GM19328 (cell line): ENCODE measurements around the gene NFU1.
A peak's percentile ranks its signal among the peaks of the same experiment; 100 is the strongest.
"Not testable (repeated sequence)": the region's sequence is repeated elsewhere in the genome, so short reads cannot be mapped to it uniquely, and the experiment has no call there.

ENCODE experiments used
- ATAC-seq: cut with Tn5 transposase; IDR thresholded peaks from one replicate; pipeline ENCODE4 v1.9.1; 2021; ENCODE audit warnings: mild to moderate bottlenecking, moderate library complexity; ENCODE audit not compliant: unreplicated experiment

NFU1 gene

DNA sequence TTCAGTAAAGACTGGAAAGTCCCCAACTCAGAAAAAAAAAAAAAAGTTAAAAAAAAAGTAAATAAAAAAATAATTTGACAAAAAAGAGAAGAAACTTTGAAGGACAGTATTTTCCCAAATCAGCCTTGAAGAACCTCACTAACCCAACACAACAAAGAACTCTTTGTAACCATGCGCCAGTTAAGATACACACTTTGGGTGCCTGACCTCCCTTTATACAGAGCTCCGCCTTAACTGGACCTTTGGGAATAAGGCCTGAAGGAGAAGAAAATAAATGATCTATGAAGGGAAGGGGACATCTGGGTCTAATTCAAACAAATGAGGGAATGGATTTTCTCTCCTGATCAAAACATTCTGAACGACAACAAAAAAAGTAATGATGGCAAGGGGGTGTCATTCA, 48.0 kb downstream of the NFU1 start:
- no peak for ATAC-seq

- no peak for ATAC-seq
These were observed 49.3 kb downstream of the NFU1 start for GRCh38 chr2:69387770-69388481.

DNA sequence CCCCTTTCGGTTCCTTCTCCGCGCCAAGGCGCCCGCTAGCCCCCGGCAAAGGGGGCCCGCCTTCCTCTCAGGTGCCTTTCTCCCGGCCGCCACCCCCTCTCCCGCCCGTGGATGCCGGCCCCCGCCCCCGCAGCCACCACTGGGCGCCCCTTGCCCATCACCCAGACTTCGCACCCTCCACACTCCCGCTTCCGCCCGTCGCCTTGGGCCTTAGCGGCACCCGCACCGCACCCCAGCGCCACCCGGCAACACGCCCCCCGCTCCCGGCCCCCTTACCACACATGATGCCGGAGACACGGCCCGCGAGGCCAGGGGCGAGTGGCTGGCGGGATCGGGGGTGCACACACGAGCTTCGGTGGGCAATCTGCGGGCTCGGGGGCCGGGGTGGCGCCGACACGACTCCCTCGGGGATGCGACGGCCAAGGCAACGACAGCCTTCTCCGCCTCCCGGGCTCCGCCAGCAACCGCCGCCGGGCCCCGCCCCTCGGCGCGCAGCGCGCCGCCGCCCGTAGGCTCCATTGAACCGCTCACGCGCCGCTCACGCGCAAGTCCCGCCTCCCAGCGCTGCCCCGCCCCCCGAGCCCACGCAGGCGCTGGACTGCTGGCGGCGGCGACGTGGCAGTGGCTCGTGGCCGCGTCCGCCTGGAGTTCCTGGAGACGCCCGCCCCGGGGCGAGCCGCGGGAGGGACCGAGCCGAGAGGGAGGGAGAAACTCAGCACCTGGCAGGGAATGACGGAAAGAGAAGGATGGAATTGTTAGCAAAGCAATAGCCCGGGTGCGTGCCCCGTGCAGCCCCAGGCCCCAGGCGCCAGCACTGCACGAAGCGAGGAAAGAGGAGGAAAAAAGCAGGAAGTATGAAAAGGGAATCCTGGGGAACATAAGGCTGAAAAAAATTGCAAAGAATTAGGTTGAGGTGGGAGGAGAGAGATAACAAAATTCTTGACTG, 50.2 kb downstream of the NFU1 start, which contains the start of gene GFPT1:
TSS of gene GFPT1 (minus strand) at position 439 of the 946 bp plus-strand sequence. CDS start at position 283, 156 bp downstream.
- peak; percentile 89 for ATAC-seq

- ATAC-seq: no peak
These were observed 50.9 kb downstream of the NFU1 start for GRCh38 chr2:69386360-69386759.

DNA sequence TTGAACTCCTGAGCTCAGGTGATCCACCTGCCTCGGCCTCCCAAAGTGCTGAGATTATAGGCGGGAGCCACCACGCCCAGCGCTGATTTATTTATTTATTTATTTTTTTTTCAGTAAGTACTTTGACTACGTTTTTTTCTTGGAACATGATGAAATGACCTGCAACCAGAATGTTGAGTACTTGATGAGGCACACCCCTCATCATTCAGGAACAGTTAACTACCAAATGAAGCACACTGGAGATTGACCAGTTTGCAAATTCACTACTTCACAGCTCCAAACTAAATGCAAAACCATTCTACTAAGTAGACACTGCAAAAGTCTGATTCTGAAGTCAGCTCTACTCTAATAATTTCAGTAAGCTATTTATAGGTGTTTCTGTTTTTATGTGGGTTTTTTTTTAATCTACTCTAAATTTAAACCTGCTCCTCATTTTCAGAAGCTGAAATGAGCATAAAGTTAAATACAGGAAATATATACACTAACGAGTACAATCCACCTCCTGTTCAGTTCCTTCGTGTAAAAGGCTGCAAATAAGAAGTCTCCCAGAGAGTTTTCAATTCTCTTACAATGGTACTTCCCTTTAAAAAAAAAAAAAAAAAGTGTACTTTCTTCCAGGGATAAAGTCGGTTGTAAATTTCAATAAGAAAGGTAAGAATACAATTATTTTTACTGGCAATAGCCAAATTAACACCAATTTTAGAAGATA, 51.6 kb downstream of the NFU1 start:
- no peak for ATAC-seq

- ATAC-seq: no peak
These were observed 52.6 kb downstream of the NFU1 start for GRCh38 chr2:69384618-69385081.

- no peak for ATAC-seq
These were observed 53.9 kb downstream of the NFU1 start for GRCh38 chr2:69383176-69383812.

GRCh38 chr2:69382547-69382946, 54.7 kb downstream of the NFU1 start:
- ATAC-seq: no peak

DNA sequence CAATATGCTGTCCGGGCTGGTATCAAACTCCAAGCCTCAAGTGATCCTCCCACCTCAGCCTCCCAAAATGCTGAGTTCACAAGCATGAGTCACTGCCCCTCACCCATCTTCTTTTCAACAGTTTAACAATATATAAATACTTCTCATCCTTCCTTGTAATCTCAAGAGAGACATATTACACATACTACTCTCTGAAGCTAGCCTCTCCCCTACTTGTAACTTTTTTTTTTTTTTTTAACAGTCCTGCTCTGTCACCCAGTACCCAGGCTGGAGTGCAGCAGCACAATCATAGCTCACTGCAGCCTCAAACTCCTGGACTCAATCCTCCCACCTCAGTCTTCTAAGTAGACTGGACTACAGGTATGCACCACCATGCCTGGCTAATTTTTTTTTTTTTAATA, 55.9 kb downstream of the NFU1 start:
- ATAC-seq: no peak

DNA sequence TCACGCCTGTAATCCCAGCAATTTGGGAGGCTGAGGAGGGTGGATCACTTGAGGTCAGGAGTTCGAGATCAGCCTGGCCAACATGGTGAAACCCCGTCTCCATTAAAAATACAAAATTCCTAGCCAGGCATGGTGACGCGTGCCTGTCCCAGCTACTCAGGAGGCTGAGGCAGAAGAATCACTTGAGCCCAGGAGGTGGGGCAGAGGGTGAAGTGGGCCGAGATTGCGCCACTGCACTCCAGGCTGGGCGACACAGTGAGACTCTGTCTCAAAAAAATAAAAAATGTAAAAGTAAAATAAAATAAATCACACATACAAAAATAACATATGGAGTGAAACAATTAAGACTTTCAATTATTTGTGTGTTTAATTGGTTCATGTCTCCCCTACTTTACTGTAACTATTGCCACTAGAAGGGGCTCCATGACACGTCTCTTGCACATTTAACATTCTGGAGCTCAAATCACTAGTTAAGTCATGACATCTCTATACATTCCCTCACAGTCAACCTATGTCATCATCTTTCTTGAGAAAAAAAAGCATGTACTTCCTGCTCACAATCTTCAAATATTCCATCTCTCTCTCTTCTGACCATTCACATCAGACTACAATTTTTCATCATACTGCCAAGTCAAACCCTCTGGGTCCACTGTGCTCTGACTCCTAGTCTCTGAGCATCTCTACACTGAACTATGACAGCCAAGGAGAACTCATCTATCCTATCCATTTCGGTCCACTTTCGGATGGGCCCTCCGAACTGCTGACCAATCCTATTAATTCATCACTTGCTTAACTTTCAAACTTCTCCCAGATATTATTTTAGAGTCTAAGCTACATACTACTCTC, 56.9 kb downstream of the NFU1 start:
- ATAC-seq: no peak

DNA sequence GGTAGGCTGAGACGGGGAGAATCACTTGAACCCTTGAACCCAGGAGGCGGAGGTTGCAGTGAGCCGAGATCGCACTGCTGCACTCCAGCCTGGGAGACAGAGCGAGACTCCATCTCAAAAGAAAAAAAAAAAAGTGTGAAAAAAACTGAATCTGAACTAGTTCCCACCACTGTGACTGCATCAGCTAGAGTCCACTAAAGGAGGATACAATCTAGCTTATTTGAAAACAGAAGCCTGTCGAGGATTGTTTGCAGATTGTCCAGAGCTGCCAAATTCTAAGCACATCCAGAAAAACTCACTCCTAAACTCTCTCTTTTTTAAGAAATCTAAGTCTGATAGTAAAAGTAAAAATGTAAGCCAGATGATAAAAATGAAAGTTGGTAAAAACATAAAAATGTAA, 60.8 kb downstream of the NFU1 start:
- ATAC-seq: no peak

DNA sequence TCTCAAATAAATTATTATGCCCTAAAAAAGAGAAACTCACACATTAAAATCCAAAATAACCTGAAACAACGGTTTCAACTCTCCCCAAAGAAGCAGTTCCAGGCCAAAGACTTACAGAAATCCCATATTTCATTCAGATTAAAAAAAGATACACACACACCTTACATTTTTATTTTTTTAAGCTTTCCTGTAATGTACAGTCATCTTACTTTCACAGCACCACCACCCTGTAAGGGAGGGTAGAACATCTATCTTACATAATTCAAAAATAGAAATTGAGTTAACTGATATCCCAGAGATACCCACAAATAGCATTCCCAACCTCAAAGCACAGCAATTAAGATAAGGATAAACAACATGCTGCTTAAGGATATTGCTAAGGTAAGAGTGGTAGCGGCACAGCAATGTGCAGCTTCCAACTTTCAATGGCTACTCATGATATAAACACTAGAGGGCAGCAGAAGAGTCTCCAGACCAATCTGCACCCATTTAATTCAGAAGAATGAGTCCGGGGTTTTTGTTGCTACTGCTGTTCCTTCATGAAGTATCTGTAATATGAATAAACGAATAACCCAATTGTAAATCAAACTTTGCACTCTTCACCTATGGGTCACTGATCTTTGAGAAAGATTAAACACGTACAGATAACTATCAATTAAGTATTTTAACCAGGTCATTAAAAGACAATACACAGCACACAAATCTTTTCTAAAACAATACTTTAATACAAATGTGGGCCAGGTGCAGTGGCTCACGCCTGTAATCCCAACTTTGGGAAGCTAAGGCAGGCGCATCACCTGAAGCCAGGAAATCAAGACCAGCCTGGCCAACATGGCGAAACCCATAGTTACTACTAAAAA, 61.5 kb downstream of the NFU1 start:
- ATAC-seq: no peak

DNA sequence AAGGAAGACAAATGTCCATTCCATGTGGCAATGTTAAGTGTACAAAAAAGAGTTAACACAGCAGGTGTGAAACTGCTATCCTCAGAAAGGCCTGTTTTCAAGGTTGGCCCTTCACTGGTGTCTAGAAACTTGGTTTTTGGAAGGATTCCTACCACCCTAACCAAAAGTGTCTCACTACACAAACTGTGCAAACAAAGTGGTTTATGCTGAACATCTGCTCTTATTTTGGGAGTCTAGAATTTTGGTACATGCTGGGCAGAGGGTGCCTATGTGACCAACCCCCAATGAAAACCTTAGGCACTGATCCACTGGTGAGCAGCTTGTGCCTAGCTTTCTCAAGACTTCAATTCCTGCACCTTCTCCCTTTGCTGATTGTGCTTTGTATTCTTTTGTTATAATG, 64.5 kb downstream of the NFU1 start:
- ATAC-seq: no peak

GRCh38 chr2:69369802-69370201, 67.4 kb downstream of the NFU1 start:
- no peak for ATAC-seq

DNA sequence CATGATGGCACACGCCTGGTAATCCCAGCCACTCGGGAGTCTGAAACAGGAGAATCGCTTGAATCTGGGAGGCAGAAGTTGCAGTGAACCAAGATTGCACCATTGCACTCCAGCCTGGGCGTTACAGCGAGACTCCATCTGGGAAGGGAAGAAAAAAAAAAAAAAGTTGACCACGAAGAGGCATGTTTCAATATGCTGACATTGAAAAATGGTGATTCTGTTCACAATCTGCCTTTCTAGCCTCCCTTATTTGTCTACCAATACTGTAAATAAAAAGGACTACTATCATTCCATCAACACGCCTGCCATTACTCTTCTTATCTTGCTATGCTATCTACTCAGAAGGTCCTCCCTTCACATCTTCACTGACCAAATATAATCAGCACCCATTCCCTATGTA, 68.6 kb downstream of the NFU1 start:
- ATAC-seq: no peak

- ATAC-seq: no peak
These were observed 77.9 kb downstream of the NFU1 start for GRCh38 chr2:69359371-69359770.

- no peak for ATAC-seq
These were observed 78.3 kb downstream of the NFU1 start for GRCh38 chr2:69358914-69359313.

DNA sequence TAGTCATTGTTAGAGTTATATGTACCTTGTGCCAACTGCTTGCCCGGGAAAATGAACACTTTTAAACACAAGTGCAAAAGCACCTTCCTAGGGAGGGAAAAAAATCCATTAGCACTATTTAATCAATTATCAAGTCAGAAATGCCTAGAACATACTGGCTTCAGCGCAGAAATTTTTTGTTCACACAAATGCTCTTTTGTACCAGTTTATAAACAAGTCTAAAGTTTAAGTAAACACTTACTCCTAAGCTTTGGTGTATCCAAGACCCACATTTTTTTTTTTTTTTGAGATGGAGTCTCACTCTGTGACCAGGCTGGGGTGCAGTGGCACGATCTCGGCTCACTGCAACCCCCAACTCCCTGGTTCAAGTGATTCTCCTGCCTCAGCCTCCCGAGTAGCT, 80.8 kb downstream of the NFU1 start:
- ATAC-seq: no peak

- not testable (repeated sequence) for ATAC-seq
These were observed 82.3 kb downstream of the NFU1 start for GRCh38 chr2:69354976-69355375.
